T47D (cell line): Measurements from ENCODE around the gene CLPTM1.
"Not testable (repeated sequence)": the region's sequence is repeated elsewhere in the genome, so short reads cannot be mapped to it uniquely, and the experiment has no call there.

Experiments used
- DNase-seq, 2 experiments: peaks; one replicate each; pipeline versions ENCODE4 v3.0.0 to v3.0.0-alpha.2; 2011 to 2012; ENCODE audit warnings: low read depth in 1 of 2, low spot score in 1 of 2
- JUND ChIP-seq: IDR thresholded peaks from 2 replicates; pipeline ENCODE4 v1.6.1; 2012; ENCODE audit warnings: low read depth
- in situ Hi-C: cut with HindIII; loops from 2 replicates; pipeline ENCODE4 v1.10.0; 2016; ENCODE audit warnings: low sequenced_read_pairs, low pct_unique_long_range_greater_than_20kb

The CLPTM1 gene, protein sequence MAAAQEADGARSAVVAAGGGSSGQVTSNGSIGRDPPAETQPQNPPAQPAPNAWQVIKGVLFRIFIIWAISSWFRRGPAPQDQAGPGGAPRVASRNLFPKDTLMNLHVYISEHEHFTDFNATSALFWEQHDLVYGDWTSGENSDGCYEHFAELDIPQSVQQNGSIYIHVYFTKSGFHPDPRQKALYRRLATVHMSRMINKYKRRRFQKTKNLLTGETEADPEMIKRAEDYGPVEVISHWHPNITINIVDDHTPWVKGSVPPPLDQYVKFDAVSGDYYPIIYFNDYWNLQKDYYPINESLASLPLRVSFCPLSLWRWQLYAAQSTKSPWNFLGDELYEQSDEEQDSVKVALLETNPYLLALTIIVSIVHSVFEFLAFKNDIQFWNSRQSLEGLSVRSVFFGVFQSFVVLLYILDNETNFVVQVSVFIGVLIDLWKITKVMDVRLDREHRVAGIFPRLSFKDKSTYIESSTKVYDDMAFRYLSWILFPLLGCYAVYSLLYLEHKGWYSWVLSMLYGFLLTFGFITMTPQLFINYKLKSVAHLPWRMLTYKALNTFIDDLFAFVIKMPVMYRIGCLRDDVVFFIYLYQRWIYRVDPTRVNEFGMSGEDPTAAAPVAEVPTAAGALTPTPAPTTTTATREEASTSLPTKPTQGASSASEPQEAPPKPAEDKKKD

DNA sequence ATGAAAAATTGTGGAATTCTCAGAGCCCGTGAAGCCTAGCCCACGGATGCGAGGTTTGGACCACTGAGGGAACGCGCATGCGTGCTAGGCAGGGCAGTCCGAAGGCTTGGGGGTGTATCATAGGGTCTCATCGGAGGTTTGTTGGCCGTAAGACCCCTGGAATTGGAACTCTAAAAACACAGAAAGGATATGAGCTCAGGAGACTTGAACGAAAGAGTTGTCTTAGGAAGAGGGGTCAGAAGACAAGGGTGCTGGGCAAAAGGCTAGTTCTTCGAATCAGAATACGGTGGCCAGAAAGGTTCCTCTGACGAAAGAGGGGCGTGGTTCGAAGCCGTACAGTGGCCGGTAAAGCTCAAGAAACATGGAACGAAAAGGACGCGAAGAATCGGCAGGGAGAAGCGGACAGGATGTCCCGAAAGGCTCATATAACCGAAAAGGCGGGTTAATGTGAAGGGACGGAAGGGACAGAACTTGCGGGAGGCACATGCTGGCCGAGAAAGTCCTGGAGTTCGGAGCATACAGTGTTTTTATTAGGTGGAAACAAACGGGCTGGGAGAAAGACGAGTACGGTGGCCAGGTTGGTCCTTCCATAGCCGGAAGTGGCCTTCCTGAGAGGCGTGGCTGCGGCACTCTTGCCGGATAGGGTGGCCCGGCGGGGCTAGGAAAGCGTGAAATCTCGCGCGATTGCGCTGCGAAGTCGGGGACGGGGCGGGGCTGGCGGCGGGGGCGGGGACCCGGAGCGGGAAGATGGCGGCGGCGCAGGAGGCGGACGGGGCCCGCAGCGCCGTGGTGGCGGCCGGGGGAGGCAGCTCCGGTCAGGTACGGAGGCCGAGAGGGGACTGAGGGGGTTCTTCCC lies at the start of gene CLPTM1:
CLPTM1 (plus strand) TSS at position 732 of the 856 bp plus-strand sequence; CDS start at position 748, 16 bp downstream.
- peak; percentile 88 to 95 for DNase-seq
- TF ChIP-seq JUND = no peak
- in situ Hi-C loops = no loop called here

DNA sequence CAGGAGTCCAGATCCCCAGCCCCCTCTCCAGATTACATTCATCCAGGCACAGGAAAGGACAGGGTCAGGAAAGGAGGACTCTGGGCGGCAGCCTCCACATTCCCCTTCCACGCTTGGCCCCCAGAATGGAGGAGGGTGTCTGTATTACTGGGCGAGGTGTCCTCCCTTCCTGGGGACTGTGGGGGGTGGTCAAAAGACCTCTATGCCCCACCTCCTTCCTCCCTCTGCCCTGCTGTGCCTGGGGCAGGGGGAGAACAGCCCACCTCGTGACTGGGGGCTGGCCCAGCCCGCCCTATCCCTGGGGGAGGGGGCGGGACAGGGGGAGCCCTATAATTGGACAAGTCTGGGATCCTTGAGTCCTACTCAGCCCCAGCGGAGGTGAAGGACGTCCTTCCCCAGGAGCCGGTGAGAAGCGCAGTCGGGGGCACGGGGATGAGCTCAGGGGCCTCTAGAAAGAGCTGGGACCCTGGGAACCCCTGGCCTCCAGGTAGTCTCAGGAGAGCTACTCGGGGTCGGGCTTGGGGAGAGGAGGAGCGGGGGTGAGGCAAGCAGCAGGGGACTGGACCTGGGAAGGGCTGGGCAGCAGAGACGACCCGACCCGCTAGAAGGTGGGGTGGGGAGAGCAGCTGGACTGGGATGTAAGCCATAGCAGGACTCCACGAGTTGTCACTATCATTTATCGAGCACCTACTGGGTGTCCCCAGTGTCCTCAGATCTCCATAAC lies 49.6 kb upstream of the CLPTM1 start, which contains the start of gene APOE:
APOE (plus strand) TSS at position 360 of the 724 bp plus-strand sequence. CDS start 829 bp downstream, outside the sequence.
- no peak for TF ChIP-seq JUND
- peak; percentile 42 to 69 for DNase-seq
- in situ Hi-C loops = no loop called here

DNA sequence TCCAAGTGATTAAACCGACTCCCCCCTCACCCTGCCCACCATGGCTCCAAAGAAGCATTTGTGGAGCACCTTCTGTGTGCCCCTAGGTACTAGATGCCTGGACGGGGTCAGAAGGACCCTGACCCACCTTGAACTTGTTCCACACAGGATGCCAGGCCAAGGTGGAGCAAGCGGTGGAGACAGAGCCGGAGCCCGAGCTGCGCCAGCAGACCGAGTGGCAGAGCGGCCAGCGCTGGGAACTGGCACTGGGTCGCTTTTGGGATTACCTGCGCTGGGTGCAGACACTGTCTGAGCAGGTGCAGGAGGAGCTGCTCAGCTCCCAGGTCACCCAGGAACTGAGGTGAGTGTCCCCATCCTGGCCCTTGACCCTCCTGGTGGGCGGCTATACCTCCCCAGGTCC lies 47.6 kb upstream of the CLPTM1 start:
- no peak for DNase-seq
- in situ Hi-C loops = no loop called here
- TF ChIP-seq JUND = no peak

DNA sequence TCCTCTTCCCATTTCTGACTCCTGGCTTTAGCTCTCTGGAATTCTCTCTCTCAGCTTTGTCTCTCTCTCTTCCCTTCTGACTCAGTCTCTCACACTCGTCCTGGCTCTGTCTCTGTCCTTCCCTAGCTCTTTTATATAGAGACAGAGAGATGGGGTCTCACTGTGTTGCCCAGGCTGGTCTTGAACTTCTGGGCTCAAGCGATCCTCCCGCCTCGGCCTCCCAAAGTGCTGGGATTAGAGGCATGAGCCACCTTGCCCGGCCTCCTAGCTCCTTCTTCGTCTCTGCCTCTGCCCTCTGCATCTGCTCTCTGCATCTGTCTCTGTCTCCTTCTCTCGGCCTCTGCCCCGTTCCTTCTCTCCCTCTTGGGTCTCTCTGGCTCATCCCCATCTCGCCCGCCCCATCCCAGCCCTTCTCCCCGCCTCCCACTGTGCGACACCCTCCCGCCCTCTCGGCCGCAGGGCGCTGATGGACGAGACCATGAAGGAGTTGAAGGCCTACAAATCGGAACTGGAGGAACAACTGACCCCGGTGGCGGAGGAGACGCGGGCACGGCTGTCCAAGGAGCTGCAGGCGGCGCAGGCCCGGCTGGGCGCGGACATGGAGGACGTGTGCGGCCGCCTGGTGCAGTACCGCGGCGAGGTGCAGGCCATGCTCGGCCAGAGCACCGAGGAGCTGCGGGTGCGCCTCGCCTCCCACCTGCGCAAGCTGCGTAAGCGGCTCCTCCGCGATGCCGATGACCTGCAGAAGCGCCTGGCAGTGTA lies 46.9 kb upstream of the CLPTM1 start:
- in situ Hi-C loops = no loop called here
- no peak for DNase-seq

DNA sequence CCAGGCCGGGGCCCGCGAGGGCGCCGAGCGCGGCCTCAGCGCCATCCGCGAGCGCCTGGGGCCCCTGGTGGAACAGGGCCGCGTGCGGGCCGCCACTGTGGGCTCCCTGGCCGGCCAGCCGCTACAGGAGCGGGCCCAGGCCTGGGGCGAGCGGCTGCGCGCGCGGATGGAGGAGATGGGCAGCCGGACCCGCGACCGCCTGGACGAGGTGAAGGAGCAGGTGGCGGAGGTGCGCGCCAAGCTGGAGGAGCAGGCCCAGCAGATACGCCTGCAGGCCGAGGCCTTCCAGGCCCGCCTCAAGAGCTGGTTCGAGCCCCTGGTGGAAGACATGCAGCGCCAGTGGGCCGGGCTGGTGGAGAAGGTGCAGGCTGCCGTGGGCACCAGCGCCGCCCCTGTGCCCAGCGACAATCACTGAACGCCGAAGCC lies 46.3 kb upstream of the CLPTM1 start:
- DNase-seq = no peak
- TF ChIP-seq JUND = no peak
- in situ Hi-C loops = no loop called here

More for the DNA sequence above, 46.9 kb upstream of the CLPTM1 start:
- TF ChIP-seq JUND = no peak

DNA sequence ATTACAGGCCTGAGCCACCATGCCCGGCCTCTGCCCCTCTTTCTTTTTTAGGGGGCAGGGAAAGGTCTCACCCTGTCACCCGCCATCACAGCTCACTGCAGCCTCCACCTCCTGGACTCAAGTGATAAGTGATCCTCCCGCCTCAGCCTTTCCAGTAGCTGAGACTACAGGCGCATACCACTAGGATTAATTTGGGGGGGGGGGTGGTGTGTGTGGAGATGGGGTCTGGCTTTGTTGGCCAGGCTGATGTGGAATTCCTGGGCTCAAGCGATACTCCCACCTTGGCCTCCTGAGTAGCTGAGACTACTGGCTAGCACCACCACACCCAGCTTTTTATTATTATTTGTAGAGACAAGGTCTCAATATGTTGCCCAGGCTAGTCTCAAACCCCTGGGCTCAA lies 45.4 kb upstream of the CLPTM1 start:
- TF ChIP-seq JUND = no peak
- in situ Hi-C loops = no loop called here
- DNase-seq = no peak

DNA sequence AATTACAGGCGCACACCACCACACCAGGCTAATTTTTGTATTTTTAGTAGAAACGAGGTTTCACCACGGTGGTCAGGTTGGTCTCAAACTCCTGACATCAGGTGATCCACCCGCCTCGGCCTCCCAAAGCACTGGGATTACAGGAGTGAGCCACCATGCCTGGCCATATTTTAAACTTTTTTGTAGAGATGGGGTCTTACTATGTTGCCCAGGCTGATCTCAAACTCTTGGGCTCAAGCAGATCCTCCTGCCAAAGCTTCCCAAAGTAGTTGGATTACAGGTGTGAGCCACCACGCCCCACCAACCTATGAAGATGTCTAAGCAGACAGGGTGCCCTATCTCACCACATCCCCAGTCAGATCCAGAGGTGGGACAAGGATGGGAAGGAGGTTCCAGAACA lies 43.3 kb upstream of the CLPTM1 start:
- DNase-seq, in situ Hi-C loops: not testable (repeated sequence)

DNA sequence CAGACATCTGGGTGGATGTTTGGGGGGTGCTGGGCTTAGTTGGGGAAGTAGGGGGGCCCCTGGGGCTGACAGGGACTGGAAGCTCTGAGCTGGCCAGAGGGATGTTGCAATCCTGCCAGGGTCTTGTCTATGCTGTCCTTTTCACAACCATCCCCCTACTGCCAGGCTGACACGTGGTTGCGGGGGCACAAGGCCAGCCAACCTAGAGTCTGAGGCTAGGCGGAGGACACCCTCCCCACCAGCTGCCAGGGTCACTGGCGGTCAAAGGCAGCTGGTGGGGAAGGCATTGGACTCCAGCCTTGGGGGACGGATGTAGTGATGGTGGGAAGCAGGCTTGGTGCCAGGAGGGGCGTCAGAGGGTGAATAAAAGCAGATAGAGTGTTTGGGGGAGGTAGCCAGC lies 42.3 kb upstream of the CLPTM1 start:
- in situ Hi-C loops = no loop called here
- TF ChIP-seq JUND = no peak

DNA sequence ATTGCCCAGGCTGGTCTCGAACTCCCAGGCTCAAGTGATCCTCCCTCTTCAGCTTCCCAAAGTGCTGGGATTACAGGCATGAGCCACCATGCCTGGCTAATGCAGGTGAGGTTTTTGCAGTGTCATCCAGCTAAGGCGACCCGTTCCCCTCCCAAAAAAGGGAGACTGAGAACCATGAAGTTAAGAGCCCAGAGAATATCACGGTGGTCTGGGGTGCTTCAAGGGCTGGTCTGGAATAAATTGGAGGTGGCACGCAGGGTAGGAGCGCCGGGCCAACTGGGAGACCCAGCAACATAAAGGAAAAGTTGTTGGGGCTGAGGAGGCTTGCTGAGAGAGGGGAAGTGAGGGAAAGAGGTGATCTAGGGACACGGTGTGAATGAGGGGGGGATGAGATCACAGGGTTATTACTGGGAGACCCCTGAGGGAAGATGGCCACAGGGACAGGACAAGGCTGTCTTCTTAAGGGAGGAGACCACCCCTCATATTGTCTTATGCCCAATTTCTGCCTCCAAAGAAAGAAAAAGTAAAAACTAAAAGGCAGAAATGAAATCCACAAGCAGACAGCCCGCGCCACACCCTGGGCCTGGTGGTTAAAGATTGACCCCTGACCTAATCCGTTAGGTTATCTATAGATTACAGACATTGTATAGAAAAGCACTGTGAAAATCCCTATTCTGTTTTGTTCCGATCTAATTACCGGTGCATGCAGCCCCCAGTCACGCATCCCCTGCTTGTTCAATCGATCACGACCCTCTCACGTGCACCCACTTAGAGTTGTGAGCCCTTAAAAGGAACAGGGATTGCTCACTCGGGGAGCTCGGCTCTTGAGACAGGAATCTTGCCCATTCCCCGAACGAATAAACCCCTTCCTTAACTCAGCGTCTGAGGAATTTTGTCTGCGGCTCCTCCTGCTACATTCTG lies 41.4 kb upstream of the CLPTM1 start:
- in situ Hi-C loops, DNase-seq: not testable (repeated sequence)

More for the DNA sequence above, 42.3 kb upstream of the CLPTM1 start:
- no peak for DNase-seq

DNA sequence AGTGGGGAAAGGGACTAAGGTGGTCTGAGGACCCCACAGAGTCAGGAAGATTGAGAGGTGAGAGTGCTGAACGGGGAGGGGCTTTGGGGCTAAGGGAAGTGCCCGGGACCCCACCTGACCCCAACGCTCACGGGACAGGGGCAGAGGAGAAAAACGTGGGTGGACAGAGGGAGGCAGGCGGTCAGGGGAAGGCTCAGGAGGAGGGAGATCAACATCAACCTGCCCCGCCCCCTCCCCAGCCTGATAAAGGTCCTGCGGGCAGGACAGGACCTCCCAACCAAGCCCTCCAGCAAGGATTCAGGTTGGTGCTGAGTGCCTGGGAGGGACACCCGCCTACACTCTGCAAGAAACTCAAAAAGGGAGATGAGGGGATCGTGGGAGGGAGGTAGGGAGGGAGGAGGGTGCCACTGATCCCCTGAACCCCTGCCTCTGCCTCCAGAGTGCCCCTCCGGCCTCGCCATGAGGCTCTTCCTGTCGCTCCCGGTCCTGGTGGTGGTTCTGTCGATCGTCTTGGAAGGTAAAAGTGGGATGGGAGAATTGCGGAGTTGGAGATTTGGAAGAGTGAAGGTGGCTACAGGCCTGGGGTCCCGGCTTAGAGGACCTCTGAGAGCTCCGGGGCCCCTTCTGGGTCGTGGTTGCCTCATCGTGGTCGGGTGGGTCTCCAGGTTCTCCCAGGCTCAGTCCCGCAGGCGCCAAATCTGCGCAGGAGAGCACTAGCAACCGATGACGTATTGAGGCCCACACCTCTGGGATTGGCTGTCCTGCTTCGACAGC lies 40.6 kb upstream of the CLPTM1 start, which contains the start of gene APOC1:
APOC1 (plus strand) TSS at position 176 of the 774 bp plus-strand sequence; CDS start at position 460, 284 bp downstream.
- DNase-seq = peak; percentile 84
- in situ Hi-C loops = not testable (repeated sequence)
